PFSK-1 (cell line): Measurements from ENCODE around the gene MUC22.

Source experiments
- POLR2AphosphoS5 ChIP-seq: IDR thresholded peaks from 2 replicates; pipeline ENCODE4 v1.6.1; 2012; ENCODE audit warnings: low read depth, mild to moderate bottlenecking, control low read depth, low read length, moderate library complexity
- SIN3A ChIP-seq: IDR thresholded peaks from 2 replicates; pipeline ENCODE4 v1.6.1; 2012; ENCODE audit warnings: mild to moderate bottlenecking, low read length, moderate library complexity, borderline replicate concordance; ENCODE audit not compliant: insufficient read depth
- TF ChIP-seq, protein P1 (sequence below), 2 experiments: IDR thresholded peaks; 2 replicates each; pipeline versions ENCODE4 v1.6.1 to v1.8.0; 2011 to 2012; ENCODE audit warnings: low read depth in 2 of 2, low read length in 2 of 2, control low read depth in 1 of 2, inconsistent platforms in 1 of 2, mild to moderate bottlenecking in 1 of 2, moderate library complexity in 1 of 2; ENCODE audit not compliant: insufficient read depth in 1 of 2

DNA sequence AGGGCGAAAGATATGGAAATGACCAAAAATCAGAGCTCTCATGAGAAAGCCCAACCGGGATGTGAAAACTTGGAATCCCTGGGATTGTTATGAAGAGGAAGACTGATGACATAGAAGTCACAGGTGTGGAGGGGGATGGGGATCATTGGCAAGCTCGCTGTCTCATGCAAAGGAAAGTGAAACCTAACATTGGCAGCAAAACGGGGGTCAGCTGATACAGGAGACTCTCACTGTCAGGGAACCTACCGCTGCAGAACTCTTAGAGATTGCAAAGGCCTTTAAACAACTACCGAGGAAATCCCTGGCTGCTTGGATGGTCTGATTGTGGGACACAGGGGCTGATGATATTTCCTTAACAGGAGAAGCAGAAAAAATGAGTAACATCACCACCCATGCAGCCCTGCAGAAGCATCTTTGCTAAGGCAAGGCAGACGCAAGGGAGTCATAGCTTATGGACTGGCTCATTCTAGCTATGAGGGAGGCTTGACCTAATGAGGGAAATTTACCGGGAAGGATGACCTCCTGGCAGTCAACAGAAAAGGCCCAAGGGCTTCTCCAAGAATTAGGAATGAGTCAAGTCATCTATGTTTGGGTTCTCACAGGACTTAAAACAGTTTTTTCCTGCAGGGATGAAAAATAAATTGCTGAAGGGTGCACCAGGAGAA lies 19.7 kb upstream of the MUC22 start:
- TF ChIP-seq, protein P1, sequence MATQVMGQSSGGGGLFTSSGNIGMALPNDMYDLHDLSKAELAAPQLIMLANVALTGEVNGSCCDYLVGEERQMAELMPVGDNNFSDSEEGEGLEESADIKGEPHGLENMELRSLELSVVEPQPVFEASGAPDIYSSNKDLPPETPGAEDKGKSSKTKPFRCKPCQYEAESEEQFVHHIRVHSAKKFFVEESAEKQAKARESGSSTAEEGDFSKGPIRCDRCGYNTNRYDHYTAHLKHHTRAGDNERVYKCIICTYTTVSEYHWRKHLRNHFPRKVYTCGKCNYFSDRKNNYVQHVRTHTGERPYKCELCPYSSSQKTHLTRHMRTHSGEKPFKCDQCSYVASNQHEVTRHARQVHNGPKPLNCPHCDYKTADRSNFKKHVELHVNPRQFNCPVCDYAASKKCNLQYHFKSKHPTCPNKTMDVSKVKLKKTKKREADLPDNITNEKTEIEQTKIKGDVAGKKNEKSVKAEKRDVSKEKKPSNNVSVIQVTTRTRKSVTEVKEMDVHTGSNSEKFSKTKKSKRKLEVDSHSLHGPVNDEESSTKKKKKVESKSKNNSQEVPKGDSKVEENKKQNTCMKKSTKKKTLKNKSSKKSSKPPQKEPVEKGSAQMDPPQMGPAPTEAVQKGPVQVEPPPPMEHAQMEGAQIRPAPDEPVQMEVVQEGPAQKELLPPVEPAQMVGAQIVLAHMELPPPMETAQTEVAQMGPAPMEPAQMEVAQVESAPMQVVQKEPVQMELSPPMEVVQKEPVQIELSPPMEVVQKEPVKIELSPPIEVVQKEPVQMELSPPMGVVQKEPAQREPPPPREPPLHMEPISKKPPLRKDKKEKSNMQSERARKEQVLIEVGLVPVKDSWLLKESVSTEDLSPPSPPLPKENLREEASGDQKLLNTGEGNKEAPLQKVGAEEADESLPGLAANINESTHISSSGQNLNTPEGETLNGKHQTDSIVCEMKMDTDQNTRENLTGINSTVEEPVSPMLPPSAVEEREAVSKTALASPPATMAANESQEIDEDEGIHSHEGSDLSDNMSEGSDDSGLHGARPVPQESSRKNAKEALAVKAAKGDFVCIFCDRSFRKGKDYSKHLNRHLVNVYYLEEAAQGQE (IDR thresholded peaks at IDR 0.05; ENCODE audit: insufficient read depth in 1 of 2, low read depth in 2 of 2, low read length in 2 of 2) = no peak
- TF ChIP-seq SIN3A = no peak
- no peak for TF ChIP-seq POLR2AphosphoS5
